T-helper 2 cell (primary cell): ENCODE measurements around the gene ATXN7L3.

Source experiments
- DNase-seq, 5 experiments: peaks; one replicate each; pipeline versions ENCODE4 v3.0.0 to v3.0.0-alpha.2; 2012 to 2022

ATXN7L3 gene

DNA sequence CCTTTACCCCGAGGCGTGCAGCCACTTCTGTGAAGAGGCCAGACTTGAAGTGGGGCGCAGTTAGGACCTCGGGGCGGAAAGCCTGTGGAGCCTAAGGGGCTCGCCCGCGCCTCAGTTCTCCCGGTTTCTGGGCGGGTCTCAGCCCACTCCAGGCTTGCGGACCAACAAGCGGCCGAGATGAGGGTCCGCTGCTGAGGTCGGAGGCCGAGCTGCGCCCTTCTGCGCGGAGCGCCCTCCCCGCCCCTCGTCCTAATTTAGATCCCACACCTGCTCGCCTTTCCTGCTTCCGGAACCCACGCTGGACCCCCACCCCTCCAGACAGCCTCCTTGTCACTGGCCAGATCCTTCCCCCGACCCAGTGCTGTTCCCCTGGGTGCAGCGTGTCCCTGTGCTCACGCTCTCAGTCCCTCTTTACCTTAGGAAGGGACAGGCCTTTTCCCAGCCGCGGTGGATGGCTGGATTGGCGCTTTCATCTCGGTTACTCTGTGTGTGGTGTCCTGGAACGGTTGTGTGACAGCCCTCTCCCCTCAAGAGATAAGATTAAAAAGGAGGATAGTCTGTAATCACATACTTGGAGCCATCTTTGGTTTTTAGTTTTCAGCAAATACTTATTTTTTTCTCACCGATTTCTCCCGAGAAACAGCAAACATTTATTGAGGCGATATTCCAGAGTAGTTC lies 933 bp upstream of the ATXN7L3 start:
- no peak for DNase-seq

DNA sequence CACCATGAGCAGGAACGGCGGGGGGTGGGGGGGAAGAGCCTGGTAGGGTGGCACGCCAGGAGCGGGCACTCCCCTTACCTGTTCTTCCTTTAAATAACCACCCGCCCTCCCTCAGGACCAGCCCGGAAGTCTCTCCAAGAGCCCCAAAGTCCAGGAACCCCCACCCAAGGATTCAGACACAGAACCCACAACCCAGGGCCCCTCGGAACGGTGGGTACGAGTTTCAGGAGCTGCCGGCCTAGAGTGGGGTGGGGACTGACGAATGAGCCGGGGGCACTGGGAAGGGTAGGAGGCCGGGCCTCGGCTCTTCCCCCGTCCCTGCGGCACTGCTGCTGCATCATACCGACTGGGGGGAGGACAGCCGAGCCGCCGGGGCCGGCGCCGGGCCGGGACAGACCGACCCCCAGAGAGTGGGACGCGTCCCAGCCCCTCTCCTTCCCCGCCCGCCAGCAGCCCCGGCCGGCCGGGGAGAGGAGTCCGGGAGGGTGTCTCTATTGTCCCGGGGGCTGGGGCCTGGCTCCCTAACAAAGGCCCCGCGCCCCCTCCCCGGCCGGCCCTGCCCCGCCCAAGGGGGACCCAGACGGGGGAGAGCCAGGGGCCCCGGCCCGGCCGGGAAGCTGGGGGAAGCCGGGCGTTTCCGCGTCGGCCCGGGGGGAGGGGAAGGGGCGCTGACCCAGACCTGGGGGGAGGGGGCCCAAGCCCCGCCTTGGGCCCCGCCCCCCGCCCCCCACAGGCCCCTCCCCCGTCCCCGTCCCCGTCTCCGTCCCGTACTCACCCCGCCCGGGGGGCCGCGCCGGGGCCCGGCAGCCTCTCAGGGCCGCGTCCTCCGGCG lies 747 bp downstream of the ATXN7L3 start:
- DNase-seq: peak in 4 of 5 experiments; percentile 40 to 73 (median 51)

DNA sequence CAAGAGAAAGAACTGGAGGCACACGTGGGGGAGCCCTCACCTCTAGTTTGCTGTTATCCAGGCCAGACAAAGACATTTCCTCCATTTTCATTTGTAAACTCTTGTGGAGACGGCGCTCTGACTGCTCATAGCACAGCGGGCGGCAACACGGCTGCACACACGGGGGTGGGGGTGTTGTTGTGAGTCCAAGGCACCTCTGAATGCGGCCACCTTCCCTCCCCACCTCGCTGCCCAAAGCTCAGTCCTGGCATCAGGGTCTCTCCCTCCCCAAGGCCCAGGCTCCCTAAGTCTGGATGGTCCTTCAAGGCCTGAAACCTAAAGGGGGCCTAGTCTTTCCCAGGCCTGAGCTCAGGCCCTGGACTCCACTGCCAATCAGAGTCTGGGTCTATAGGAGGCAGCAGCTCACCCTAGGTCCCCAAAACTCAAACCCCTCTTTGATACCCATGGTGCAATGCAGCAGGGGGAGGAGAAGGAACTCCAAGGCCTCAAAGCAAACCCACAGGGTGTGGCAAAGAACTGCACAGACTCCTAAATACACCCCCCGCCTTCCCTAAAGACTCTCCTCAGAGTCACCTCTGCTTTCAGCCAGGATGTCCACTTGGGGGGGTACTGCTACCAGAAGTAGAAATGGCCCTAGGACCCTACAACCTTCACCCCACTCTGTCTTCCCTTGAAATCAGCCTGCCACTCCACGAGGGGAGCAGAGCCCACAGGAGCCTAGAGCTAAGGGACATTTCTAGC lies 1.5 kb downstream of the ATXN7L3 start:
- peak in 3 of 5 experiments; percentile 29 to 91 (median 41) for DNase-seq

DNA sequence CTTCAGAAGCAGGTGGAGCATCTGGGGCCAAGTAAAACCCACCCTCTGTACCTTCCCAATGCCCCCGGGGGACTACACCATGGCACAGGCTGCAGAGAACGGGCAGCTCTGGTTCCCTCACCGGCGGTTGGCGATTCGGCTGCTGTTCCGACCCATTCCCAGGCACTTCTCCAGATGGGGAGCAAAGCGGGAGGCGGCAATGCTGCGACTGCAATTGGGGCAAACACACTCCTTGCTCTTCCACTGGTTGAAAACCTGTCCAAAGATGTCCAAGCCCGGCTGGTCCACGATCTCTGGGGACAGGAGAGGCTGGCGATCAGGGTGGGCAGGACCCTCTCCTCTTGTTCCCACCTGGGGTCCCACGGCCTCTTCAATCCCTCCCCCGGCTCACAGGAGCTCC lies 2.6 kb downstream of the ATXN7L3 start:
- DNase-seq: no peak

DNA sequence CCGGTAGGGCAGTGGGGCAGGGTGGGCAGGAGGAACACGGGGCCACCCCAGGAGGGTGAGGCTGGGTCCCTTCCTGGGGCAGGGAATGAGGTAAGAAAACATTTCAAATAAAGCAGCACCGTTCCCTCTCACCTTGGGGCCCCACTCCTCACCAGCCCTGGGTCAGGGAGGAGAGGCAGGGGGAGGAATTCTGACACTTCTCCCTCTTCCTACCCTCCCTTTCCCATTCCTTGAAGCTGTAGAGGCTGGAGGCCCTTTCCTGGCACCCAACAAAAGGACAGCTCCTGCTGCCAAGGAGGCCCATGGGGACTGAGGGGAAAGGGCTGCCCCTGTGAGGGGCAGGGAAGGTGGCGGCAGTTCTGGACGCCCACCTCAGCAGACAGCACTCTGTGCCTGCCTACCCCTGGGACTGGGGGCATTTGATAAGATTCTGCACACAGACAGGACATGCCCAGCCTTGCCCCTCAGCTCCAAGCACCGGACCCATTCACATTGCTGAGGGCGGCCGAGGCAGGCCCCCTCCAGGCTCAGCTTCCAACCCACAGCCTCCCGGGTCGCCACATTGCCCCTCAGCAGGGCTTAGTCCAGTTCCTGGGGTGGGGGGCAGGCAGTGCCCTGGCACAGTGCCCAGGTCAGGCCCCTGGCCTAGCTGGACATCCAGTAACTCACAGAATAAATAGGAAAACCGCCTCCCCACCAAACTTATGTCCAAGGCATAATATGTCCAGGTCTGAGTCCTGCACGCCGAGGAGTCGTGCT lies 6.2 kb downstream of the ATXN7L3 start:
- no peak for DNase-seq

DNA sequence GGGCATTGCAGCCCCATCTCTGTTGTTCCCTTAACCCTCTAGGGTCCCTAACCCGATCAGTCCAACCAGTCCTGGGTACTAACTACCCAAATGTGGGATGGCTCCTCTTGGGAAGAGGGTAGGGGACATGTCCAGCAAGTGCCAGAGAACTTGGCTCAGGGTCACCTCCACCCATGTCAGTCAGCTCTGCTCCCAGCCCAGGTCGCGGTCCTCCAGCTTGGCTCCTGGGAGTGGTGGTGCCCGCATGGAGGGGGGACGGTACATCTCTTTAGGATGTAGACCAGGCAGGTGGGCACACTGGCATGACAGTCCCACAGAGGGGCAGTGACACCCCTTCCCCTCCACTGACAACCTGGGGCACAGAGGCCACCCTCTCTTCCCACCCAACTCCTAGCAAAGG lies 6.9 kb downstream of the ATXN7L3 start:
- DNase-seq: no peak

DNA sequence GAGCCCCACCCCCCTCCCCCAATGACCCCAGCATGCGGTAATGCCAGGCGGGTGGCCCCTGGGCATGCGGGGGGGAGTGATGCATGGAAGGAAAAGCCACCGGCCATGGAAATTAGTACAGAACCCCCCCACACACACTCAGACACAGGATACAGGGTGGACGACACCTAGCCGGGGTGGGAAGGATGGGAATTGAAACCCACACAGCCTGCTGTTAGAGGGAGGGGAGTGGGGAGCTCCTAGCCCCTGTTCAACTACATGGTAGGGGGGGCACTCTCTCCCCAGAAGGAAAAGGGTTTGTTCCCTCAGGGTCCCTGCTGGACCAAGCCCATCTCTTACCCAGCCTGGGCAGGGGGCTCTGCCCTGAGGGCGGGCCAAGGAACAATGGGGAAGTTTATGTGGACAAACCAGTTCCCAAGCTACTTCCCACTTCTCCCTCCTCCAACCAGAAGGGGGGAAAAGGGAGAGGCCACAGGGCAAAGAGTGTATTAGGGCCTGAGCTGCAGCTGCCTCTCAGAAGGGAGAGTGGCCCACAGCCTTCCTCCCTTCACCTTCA lies 7.7 kb downstream of the ATXN7L3 start:
- DNase-seq: no peak

DNA sequence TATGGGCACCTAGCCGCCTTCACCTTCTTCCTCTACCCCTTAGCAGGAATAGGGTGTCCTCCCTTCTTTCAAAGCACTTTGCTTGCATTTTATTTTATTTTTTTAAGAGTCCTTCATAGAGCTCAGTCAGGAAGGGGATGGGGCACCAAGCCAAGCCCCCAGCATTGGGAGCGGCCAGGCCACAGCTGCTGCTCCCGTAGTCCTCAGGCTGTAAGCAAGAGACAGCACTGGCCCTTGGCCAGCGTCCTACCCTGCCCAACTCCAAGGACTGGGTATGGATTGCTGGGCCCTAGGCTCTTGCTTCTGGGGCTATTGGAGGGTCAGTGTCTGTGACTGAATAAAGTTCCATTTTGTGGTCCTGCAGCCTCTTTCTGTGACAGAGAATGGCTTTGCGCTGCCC lies 8.3 kb downstream of the ATXN7L3 start:
- no peak for DNase-seq

DNA sequence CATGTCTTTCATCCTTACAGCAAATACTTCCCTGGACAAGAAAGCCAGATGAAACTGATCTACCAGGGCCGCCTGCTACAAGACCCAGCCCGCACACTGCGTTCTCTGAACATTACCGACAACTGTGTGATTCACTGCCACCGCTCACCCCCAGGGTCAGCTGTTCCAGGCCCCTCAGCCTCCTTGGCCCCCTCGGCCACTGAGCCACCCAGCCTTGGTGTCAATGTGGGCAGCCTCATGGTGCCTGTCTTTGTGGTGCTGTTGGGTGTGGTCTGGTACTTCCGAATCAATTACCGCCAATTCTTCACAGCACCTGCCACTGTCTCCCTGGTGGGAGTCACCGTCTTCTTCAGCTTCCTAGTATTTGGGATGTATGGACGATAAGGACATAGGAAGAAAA lies 9.2 kb downstream of the ATXN7L3 start:
- DNase-seq: no peak

DNA sequence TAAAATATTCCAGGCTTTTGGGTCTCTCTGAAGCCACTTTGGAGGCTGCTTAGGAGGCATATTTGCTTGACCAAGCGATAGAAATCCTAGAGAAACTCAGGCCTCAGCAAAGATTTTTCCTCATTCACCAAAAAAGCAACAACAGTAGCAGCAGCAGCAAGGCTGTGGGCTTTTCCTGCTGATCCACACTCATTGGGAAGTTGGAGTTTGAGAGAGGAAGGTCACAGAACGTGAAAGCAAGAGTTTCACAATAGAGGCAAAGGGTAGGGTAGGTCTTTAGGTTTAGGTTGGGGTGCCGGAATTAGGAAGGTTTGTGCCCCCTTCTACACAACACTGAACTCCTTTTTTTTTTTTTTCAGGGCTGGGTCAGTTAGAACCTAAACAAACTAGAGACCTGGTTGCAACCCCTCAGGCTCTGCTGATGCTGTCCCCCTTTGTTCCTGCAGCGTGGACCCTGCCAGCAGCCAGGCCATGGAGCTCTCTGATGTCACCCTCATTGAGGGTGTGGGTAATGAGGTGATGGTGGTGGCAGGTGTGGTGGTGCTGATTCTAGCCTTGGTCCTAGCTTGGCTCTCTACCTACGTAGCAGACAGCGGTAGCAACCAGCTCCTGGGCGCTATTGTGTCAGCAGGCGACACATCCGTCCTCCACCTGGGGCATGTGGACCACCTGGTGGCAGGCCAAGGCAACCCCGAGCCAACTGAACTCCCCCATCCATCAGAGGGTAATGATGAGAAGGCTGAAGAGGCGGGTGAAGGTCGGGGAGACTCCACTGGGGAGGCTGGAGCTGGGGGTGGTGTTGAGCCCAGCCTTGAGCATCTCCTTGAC lies 10.9 kb downstream of the ATXN7L3 start:
- no peak for DNase-seq

DNA sequence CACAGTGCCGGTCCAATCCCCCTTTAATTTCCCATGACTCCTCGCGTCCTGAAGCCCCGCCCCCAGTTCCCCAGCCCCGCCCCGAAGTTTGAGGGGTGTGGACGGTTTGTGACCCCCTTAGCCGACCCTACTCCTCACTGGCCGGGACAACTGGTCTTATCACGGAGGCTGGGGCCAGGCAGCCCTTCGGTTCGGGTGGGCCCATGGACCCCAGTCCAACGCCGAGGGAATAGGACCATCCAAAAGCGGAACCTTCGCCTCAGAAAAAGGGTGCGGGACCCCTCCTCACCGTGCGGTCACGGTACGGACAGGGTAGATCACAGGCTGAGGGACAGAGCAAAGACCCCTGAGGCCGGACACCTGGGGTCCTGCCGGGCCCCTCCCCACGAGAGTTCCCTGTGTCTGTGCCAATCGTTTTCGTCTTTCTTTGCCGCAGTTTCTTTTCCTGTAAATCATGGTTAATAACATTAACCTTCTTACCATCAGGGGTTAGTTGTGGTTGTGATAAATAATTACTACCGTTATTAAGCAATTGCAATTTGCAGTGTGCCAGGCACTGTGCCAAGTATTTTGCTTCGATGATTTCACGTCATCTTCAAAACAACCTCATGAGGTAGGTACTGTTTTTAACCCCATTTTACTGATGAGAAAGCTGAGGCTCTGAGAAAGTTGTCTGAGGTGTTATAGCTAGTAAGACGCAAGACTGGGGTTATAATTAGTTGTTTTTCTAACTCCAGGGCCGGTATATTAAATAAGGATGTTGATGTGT lies 12.4 kb downstream of the ATXN7L3 start:
- peak in 3 of 5 experiments; percentile 22 to 61 (median 50) for DNase-seq

DNA sequence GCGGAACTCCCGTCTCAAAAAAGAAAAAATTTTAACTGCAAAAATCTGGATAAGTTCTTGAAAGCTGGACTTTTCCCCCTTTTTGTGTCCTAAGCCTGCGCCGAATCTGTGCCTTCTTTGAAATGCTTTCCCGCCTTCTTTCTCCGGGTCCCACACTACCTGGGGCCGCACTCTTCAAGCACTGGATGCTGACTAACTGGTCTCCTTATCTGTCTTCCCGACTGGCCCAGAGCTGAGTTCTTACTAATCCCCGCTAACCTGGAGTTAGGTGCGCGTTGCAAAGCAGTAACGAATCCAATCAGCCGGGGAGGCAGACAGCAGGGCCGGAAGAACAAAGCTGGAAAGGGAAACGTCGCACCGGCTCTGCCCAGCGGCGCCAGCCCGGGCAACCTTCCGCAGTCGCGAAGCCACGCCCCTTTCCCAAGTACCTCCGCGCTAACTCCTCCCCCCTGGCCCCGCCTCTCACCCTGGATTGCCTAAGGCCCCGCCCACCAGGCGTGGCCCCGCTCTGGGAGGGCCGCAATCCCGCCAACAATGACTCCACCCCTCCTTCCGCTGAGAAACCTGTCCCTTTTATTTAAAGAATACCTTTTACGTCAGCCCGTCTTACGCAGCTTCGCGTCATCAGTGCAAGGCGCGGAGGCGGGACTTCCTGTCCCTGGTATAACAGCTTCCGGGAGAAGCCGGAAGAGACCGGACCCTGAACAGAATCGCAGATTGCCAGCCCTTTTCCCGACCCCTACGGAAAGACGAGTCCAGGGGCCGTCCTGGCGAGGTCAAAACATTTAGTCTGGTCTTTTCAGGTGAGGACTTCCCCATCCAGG lies 13.2 kb downstream of the ATXN7L3 start, which contains the start of gene TMUB2:
TMUB2 (plus strand) TSS at position 666 of the 824 bp plus-strand sequence. CDS start 737 bp downstream, outside the sequence.
- peak; percentile 99 to 100 (median 99) for DNase-seq

DNA sequence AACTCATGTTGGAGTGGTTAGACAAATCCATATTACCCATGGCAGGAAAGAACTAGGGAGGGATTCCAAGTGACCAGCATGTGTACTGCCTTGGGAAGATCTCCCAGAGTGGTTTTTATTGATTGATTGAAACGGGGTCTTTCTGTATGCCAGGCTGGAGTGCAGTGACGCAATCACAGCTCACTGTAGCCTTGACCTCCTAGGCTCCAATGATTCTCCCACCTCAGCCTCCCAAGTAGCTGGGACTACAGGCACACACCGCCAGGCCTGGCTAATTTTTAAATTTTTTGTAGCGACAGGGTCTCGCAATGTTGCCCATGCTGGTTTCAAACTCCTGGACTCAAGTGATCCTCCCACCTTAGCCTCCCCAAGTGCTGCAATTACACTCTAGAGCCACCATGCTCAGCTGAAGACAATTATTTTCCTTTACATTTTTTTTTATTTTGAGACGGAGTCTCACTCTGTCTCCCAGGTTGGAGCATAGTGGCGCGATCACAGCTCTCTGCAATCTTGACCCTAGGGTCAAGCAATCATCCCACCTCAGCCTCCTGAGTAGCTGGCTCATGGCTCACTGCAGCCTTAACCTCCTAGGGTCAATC lies 15.4 kb downstream of the ATXN7L3 start:
- DNase-seq: no peak

DNA sequence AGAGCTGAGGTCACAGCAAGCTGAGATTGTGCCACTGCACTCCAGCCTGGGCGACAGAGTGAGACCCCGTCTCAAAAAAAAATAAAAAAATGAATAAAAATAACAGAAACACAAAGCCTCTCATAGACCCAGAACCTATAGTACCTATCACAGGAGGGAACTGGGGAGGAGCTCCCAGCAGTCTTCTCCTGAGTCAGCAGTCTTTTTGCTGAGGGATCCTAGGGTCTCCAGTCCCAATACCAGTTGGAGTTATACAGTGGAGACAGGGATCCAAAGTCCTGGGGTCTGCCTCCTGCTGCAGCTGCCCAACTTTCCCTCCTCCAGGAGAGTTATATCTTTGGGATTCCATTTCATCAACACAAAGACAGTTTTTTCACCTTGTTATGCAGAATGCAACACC lies 16.7 kb downstream of the ATXN7L3 start:
- DNase-seq: no peak

DNA sequence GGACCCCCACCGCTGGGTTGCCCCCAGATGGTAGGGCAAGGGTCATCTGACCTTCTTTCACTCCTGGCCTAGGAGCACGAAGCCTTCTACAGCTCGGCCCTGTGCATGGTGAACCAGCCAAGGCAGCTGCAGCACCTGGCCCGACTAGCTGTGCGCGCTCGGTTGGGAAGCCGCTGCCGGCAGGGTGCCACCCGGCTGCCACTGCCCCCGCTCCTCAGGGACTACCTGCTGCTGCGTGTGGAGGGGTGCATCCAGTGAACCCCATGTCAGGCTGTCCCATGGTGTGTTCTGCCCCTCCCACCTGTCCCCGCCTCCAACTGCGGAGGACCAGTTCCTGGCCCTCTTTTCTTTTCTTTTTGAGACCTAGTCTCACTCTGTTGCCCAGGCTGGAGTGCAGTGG lies 21.6 kb downstream of the ATXN7L3 start:
- DNase-seq: no peak

DNA sequence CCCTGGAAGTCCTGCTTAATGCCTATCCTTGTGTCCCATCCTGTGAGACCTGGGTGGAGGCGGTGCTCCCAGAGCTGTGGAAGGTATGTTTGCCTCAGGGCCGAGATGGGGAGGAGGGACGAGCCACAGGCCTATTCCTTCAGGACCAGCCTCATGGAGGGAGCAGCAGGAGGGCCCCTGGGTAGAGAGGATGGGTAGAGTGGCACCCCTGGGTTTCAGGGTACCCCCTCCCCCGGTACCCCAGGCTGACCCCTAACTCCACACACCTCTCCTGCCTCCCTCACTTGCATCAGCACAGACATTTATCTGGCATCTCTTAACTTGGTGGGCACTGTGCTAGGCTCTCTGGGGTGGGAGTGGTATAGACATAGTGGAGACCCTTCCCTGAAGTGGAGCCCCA lies 22.0 kb downstream of the ATXN7L3 start:
- no peak for DNase-seq

DNA sequence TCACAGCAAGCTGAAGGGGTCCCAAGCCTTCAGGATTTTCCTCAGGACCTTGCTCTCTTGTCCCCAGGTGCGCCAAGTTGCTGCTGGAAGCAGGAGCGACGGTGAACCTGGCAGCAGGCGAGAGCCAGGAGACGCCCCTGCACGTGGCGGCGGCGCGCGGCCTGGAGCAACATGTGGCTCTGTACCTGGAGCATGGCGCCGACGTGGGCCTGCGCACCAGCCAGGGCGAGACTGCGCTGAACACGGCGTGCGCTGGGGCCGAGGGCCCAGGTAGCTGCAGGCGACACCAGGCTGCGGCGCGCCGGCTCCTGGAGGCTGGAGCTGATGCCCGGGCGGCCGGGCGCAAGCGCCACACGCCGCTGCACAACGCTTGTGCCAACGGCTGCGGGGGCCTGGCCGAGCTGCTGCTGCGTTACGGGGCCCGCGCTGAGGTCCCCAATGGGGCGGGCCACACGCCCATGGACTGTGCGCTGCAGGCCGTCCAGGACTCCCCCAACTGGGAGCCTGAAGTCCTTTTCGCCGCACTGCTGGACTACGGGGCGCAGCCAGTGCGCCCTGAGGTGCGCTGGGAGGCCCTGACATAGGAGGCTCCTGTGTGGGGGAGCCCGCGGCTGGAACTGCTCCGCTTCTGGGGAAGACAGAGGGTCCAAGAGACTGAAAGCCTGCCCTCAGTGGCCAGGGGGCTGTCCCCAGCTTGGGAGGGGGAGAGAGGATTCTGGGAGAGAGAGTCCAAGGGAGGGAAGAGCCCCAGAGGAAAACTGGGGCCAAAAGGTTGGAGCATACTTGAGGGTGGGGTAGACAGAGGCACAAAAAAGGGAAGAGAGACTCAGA lies 22.8 kb downstream of the ATXN7L3 start:
- DNase-seq: no peak

DNA sequence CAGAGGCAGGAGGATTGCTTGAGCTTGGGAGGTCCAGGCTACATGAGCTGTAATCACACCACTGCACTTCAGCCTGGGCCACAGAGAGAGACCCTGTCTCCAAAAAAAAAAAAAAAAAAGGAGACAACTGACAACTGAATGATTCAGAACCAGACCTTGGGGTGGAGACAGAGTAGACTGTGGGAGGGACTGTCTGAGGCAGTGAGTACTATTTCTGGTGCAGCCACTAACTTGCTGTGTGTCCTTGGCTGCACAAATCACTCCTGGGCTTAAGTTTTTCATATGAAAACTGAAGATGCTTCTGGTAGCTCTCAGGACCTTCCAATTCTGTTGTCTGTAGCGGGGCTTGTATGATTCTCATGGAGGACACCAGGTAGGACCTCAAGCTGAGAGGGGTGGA lies 23.4 kb downstream of the ATXN7L3 start:
- DNase-seq: no peak
